ENCODE data around the gene MICAL2.

The MICAL2 gene

DNA sequence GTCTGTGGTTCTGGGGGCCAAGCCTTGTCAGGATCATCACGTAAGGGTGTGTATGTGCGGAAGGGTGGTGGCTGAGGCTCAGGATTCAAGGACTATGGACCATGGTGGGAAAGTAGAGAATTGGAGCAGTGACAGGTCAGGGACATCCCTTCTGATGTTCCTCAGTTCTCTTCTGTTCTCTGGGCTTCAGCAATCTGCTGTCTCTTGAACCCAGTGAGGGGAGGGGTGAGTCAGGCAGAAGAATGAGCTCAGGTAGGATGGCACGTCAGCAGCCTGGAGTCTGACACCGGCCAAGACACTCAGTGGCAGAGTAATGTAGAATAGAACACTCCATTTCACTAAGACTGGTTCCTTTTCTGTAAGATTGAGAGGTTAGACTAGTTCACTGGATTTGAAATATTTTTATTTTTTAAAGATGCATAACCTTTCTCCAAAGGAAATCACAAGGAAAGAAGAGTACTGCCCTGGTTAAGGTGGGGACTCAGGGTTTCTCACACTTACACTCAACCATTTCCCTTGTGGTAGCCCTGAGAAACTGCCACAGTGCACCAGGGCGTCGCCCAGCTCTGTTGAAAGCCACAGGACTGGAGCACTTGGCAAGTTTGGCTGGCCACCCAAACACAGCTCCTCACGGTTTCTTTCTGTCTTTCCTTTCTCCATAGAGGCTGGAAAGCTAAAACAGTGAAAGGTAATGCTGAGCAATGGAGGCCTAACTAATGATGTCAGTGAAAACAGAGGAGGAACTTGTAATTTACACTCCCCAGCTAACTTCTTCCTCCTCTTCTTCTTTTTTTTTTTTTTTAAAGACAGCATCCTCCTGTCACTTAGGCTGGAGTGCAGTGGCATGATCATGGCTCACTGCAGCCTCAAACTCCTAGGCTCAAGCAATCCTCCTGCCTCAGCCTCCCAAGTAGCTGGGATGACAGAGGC is 23.1 kb upstream of the MICAL2 start:
- no peaks in the 10 kb centered on the region for H3K9me3 ChIP-seq (ENCODE audit: control extremely low read depth in 1 of 5, control insufficient read depth in 4 of 5, insufficient read depth in 2 of 5, low read depth in 1 of 5, low read length in 4 of 5)
- peak overlapping the region in 1 of 7 experiments; percentile 36 for H3K4me3 ChIP-seq (ENCODE audit: control insufficient read depth in 1 of 7, extremely low read depth in 1 of 7, insufficient read depth in 4 of 7, low read depth in 2 of 7, low read length in 6 of 7)
- ChIA-PET POLR2A (interaction anchor here (0.6 kb wide), 1 partner anchor 47 kb away, joined by 3 read pairs; no protein-coding TSS in a partner anchor), CTCF (interaction anchor here (0.8 to 6.1 kb wide), 19 partner anchors 8 to 195 kb away, joined by 3 to 43 read pairs (median 4); no protein-coding TSS in a partner anchor)
- peaks cover 10 to 72% (median 45%) of the 10 kb centered on the region in 4 experiments for H3K4me1 ChIP-seq (ENCODE audit: control extremely low read depth in 1 of 4, control insufficient read depth in 4 of 4, insufficient read depth in 4 of 4, low read length in 3 of 4)
- peak; percentile 47 to 75 (median 64) for DNase-seq
- H3K27me3 ChIP-seq (replicated peaks in 2 of 5; ENCODE audit: control insufficient read depth in 4 of 5, insufficient read depth in 5 of 5, low read length in 4 of 5), result no peaks in the 10 kb centered on the region
- WGBS (ENCODE audit: insufficient coverage), result 40% methylated on average over 5 of the region's 7 CpGs
- no peak overlapping the region for H3K27ac ChIP-seq (ENCODE audit: insufficient read depth in 1 of 2, low read depth in 1 of 2, low read length in 2 of 2, poor library complexity in 1 of 2, severe bottlenecking in 2 of 2)
- no peaks in the 10 kb centered on the region for H3K36me3 ChIP-seq (ENCODE audit: control insufficient read depth in 4 of 4, insufficient read depth in 4 of 4, low read length in 3 of 4)

DNA sequence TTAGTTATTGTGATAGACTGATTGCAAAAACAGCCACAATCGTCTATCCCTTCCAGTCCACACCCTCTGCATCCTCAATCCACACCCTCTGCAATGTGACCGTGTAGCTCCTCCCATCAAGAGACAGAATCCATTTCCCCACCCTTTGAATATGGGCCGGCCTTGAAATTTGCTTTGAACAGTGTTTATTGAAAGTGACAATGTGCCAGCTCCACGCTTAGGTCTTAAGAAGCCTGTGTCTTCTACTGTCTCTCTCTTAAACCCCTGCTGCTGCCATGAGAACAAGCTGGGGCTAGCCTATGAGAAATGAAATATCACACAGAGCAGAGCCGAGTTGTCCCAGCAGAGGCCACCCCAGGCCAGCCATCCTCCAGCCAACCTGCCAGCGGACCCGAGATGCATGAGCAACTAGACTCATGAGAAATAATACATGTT is 22.3 kb upstream of the MICAL2 start:
- Histone ChIP-seq H3K36me3 (ENCODE audit: control insufficient read depth in 4 of 4, insufficient read depth in 4 of 4, low read length in 3 of 4) (no peaks in the 10 kb centered on the region), H3K4me3 (ENCODE audit: control insufficient read depth in 1 of 7, extremely low read depth in 1 of 7, insufficient read depth in 4 of 7, low read depth in 2 of 7, low read length in 6 of 7) (no peak overlapping the region), H3K4me1 (ENCODE audit: control extremely low read depth in 1 of 4, control insufficient read depth in 4 of 4, insufficient read depth in 4 of 4, low read length in 3 of 4) (peaks cover 10 to 73% (median 45%) of the 10 kb centered on the region in 4 experiments), H3K27ac (ENCODE audit: insufficient read depth in 1 of 2, low read depth in 1 of 2, low read length in 2 of 2, poor library complexity in 1 of 2, severe bottlenecking in 2 of 2) (no peak overlapping the region), H3K27me3 (replicated peaks in 2 of 5; ENCODE audit: control insufficient read depth in 4 of 5, insufficient read depth in 5 of 5, low read length in 4 of 5) (no peaks in the 10 kb centered on the region), H3K9me3 (ENCODE audit: control extremely low read depth in 1 of 5, control insufficient read depth in 4 of 5, insufficient read depth in 2 of 5, low read depth in 1 of 5, low read length in 4 of 5) (no peaks in the 10 kb centered on the region)
- WGBS (ENCODE audit: insufficient coverage), result 93% methylated on average over 2 of the region's 7 CpGs
- peak in 2 of 3 donors; percentile 24 to 33 for DNase-seq
- ChIA-PET CTCF (interaction anchor here (0.8 to 6.1 kb wide), 13 partner anchors 10 to 195 kb away, joined by 3 to 43 read pairs (median 4); no protein-coding TSS in a partner anchor), POLR2A (interaction anchor here (0.6 kb wide), 1 partner anchor 47 kb away, joined by 3 read pairs; no protein-coding TSS in a partner anchor)

- no peaks in the 10 kb centered on the region for H3K9me3 ChIP-seq (ENCODE audit: control extremely low read depth in 1 of 5, control insufficient read depth in 4 of 5, insufficient read depth in 2 of 5, low read depth in 1 of 5, low read length in 4 of 5)
- no peak for DNase-seq
- no peaks in the 10 kb centered on the region for H3K36me3 ChIP-seq (ENCODE audit: control insufficient read depth in 4 of 4, insufficient read depth in 4 of 4, low read length in 3 of 4)
- peaks cover 10 to 72% (median 45%) of the 10 kb centered on the region in 4 experiments for H3K4me1 ChIP-seq (ENCODE audit: control extremely low read depth in 1 of 4, control insufficient read depth in 4 of 4, insufficient read depth in 4 of 4, low read length in 3 of 4)
- CTCF ChIA-PET, result interaction anchor here (1.0 to 6.1 kb wide), 7 partner anchors 14 to 194 kb away, joined by 3 to 43 read pairs (median 5); no protein-coding TSS in a partner anchor
- no peak overlapping the region for H3K4me3 ChIP-seq (ENCODE audit: control insufficient read depth in 1 of 7, extremely low read depth in 1 of 7, insufficient read depth in 4 of 7, low read depth in 2 of 7, low read length in 6 of 7)
- no peak overlapping the region for H3K27ac ChIP-seq (ENCODE audit: insufficient read depth in 1 of 2, low read depth in 1 of 2, low read length in 2 of 2, poor library complexity in 1 of 2, severe bottlenecking in 2 of 2)
- WGBS (ENCODE audit: insufficient coverage), result 97% methylated on average over 8 of the region's 9 CpGs
- no peaks in the 10 kb centered on the region for H3K27me3 ChIP-seq (replicated peaks in 2 of 5; ENCODE audit: control insufficient read depth in 4 of 5, insufficient read depth in 5 of 5, low read length in 4 of 5)
- POLR2A ChIA-PET, result no interaction called here
Measured at GRCh38 chr11:12088531-12088930, 21.9 kb upstream of the MICAL2 start.

DNA sequence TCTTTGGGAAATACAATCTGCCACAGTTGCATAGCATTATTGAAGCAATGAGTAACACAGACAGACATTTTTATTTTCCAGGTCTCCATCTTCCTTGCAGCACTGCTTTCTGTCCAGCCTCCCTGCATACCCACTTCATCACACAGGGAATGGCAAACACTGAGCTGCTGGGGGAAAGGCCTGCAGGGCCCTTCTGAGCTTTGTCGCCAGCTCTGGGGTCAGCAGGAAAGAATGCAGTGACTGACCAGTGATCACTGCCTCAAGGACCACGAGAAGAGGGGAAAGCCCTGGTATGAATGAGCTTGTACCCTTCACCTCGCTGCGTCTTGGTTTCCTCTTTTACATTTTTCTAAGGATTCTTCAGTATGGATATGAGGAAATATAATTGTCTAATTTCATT is 21.3 kb upstream of the MICAL2 start:
- Histone ChIP-seq H3K9me3 (ENCODE audit: control extremely low read depth in 1 of 5, control insufficient read depth in 4 of 5, insufficient read depth in 2 of 5, low read depth in 1 of 5, low read length in 4 of 5) (no peaks in the 10 kb centered on the region), H3K4me1 (ENCODE audit: control extremely low read depth in 1 of 4, control insufficient read depth in 4 of 4, insufficient read depth in 4 of 4, low read length in 3 of 4) (peaks cover 10 to 71% (median 49%) of the 10 kb centered on the region in 4 experiments), H3K36me3 (ENCODE audit: control insufficient read depth in 4 of 4, insufficient read depth in 4 of 4, low read length in 3 of 4) (no peaks in the 10 kb centered on the region), H3K27ac (ENCODE audit: insufficient read depth in 1 of 2, low read depth in 1 of 2, low read length in 2 of 2, poor library complexity in 1 of 2, severe bottlenecking in 2 of 2) (no peak overlapping the region), H3K27me3 (replicated peaks in 2 of 5; ENCODE audit: control insufficient read depth in 4 of 5, insufficient read depth in 5 of 5, low read length in 4 of 5) (no peaks in the 10 kb centered on the region), H3K4me3 (ENCODE audit: control insufficient read depth in 1 of 7, extremely low read depth in 1 of 7, insufficient read depth in 4 of 7, low read depth in 2 of 7, low read length in 6 of 7) (no peak overlapping the region)
- CTCF ChIA-PET, result interaction anchor here (0.9 to 6.1 kb wide), 5 partner anchors 11 to 194 kb away, joined by 3 to 43 read pairs (median 8); no protein-coding TSS in a partner anchor
- POLR2A ChIA-PET, result no interaction called here
- no peak for DNase-seq
- WGBS (ENCODE audit: insufficient coverage), result 100% methylated on average over 1 of the region's 4 CpGs

DNA sequence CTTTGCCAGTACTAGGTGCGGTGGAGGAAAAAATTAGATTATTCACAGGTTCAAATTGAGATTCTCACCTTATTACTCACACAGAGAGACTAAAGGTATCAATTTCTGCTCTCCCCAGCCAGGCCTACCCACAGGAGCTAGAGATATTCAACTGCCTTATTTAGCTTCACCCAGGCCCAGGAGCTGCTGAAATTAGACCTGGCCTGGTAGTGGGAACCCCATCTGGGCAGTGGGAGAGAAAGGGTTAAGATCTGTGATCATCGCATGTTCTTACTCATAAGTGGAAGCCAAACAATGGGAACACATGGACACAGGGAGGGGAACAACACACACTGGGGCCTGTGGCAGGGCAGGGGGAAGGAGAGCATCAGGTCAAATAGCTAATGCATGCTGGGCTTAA is 20.9 kb upstream of the MICAL2 start:
- no peak for DNase-seq
- H3K36me3 ChIP-seq (ENCODE audit: control insufficient read depth in 4 of 4, insufficient read depth in 4 of 4, low read length in 3 of 4), result no peaks in the 10 kb centered on the region
- ChIA-PET CTCF (interaction anchor here (0.9 to 6.1 kb wide), 5 partner anchors 10 to 193 kb away, joined by 3 to 43 read pairs (median 8); no protein-coding TSS in a partner anchor), POLR2A (interaction anchor here (0.6 to 0.8 kb wide), 2 partner anchors 10 to 707 kb away, joined by 3 to 6 read pairs; no protein-coding TSS in a partner anchor)
- H3K4me1 ChIP-seq (ENCODE audit: control extremely low read depth in 1 of 4, control insufficient read depth in 4 of 4, insufficient read depth in 4 of 4, low read length in 3 of 4), result peaks cover 10 to 74% (median 52%) of the 10 kb centered on the region in 4 experiments
- H3K27me3 ChIP-seq (replicated peaks in 2 of 5; ENCODE audit: control insufficient read depth in 4 of 5, insufficient read depth in 5 of 5, low read length in 4 of 5), result no peaks in the 10 kb centered on the region
- no peaks in the 10 kb centered on the region for H3K9me3 ChIP-seq (ENCODE audit: control extremely low read depth in 1 of 5, control insufficient read depth in 4 of 5, insufficient read depth in 2 of 5, low read depth in 1 of 5, low read length in 4 of 5)
- H3K4me3 ChIP-seq (ENCODE audit: control insufficient read depth in 1 of 7, extremely low read depth in 1 of 7, insufficient read depth in 4 of 7, low read depth in 2 of 7, low read length in 6 of 7), result no peak overlapping the region
- H3K27ac ChIP-seq (ENCODE audit: insufficient read depth in 1 of 2, low read depth in 1 of 2, low read length in 2 of 2, poor library complexity in 1 of 2, severe bottlenecking in 2 of 2), result no peak overlapping the region
- 67% methylated on average over 1 of the region's 2 CpGs for WGBS (ENCODE audit: insufficient coverage)

DNA sequence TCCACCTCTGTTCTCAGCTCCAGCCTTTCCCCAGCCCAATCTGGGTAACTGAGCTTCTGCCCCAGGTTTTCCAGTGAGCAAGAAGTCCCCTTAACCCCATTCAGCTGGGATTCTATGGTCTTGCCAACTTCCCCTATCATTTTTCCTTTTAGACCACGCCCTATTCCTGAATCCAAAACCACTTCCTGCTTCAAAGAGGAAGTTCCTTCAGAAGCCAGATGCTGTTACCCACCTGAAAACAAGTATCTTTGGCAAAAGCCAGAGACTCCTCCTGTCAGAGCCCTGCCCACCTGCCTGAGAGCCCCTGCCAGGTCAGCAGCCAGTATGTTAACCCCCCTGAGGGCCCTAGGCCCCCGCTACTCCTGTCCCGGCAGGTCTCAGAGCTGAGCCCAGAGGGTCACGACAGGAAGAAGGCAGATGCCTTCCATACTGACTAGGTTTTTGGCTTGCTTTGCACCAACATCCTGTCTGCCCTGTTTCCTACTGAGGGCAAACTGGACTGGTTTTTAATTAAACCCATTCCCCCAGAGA is 20.3 kb upstream of the MICAL2 start:
- Histone ChIP-seq H3K9me3 (ENCODE audit: control extremely low read depth in 1 of 5, control insufficient read depth in 4 of 5, insufficient read depth in 2 of 5, low read depth in 1 of 5, low read length in 4 of 5) (no peaks in the 10 kb centered on the region), H3K4me3 (ENCODE audit: control insufficient read depth in 1 of 7, extremely low read depth in 1 of 7, insufficient read depth in 4 of 7, low read depth in 2 of 7, low read length in 6 of 7) (no peak overlapping the region), H3K27ac (ENCODE audit: insufficient read depth in 1 of 2, low read depth in 1 of 2, low read length in 2 of 2, poor library complexity in 1 of 2, severe bottlenecking in 2 of 2) (no peak overlapping the region), H3K36me3 (ENCODE audit: control insufficient read depth in 4 of 4, insufficient read depth in 4 of 4, low read length in 3 of 4) (no peaks in the 10 kb centered on the region), H3K27me3 (replicated peaks in 2 of 5; ENCODE audit: control insufficient read depth in 4 of 5, insufficient read depth in 5 of 5, low read length in 4 of 5) (no peaks in the 10 kb centered on the region), H3K4me1 (ENCODE audit: control extremely low read depth in 1 of 4, control insufficient read depth in 4 of 4, insufficient read depth in 4 of 4, low read length in 3 of 4) (peaks cover 11 to 79% (median 58%) of the 10 kb centered on the region in 4 experiments)
- ChIA-PET POLR2A (interaction anchor here (0.6 to 0.8 kb wide), 2 partner anchors 9 to 707 kb away, joined by 3 to 6 read pairs; no protein-coding TSS in a partner anchor), CTCF (interaction anchor here (0.8 to 6.1 kb wide), 7 partner anchors 9 to 193 kb away, joined by 3 to 43 read pairs (median 4); no protein-coding TSS in a partner anchor)
- peak; percentile 71 to 76 (median 75) for DNase-seq
- 10% methylated on average over 4 of the region's 4 CpGs for WGBS (ENCODE audit: insufficient coverage)

All from common myeloid progenitor, CD34-positive (primary cell).